Stomach (tissue), 9 donors: ENCODE measurements around the gene KCNK5. TPM values are rescaled to one million over a fixed set of nuclear protein-coding genes. Genes with fewer than 3 reads are reported as not detected.

Experiments
- DNase-seq, 2 donors: peaks; one replicate each; pipeline versions ENCODE4 v3.0.0 to v3.0.0-alpha.2; 2013 to 2019
- H3K27ac ChIP-seq, 5 donors: fragments of 200-600 bp in 4 of 5; sonication (generic) in 4 of 5; one replicate each; pipeline ENCODE4 v1.5.1; 2013 to 2019; ENCODE audit warnings: mild to moderate bottlenecking in 1 of 5, moderate library complexity in 1 of 5
- H3K27me3 ChIP-seq, 3 donors: fragments of 200-600 bp; sonication (generic); one replicate each; pipeline ENCODE4 v1.5.1; 2017 to 2019; ENCODE audit warnings: mixed run types in 1 of 3
- H3K36me3 ChIP-seq, 4 donors: fragments of 200-600 bp; sonication (generic); 1 replicate in 3 of 4; 2 replicates in 1 of 4; pipeline ENCODE4 v1.5.1; 2016 to 2019
- H3K4me1 ChIP-seq, 4 donors: fragments of 200-600 bp; sonication (generic); one replicate each; pipeline ENCODE4 v1.5.1; 2016 to 2019
- H3K4me3 ChIP-seq, 4 donors: fragments of 200-600 bp; sonication (generic) in 3 of 4; one replicate each; pipeline ENCODE4 v1.5.1; 2016 to 2019; ENCODE audit warnings: mild to moderate bottlenecking in 1 of 4
- H3K9me3 ChIP-seq, 4 donors: fragments of 200-600 bp; sonication (generic); one replicate each; pipeline ENCODE4 v1.5.1; 2016 to 2019
- CTCF ChIP-seq, 7 experiments: fragments of 450-650 bp in 4 of 7; fragments of 200-600 bp in 3 of 7; sonication (generic) in 3 of 7; IDR thresholded peaks; one replicate each; pipeline ENCODE4 v1.5.1; 2016 to 2019; ENCODE audit warnings: antibody characterized with exemption in 7 of 7, control low read depth in 2 of 7, mild to moderate bottlenecking in 1 of 7
- EP300 ChIP-seq: sonication (generic); formaldehyde crosslinking; IDR thresholded peaks from one replicate; pipeline ENCODE4 v1.6.1; 2017; ENCODE audit warnings: antibody characterized with exemption
- POLR2A ChIP-seq, 4 donors: fragments of 450-650 bp; IDR thresholded peaks; one replicate each; pipeline ENCODE4 v1.6.1; 2016; ENCODE audit warnings: antibody characterized with exemption in 4 of 4, control low read depth in 2 of 4, mild to moderate bottlenecking in 1 of 4, moderate library complexity in 1 of 4
- POLR2AphosphoS5 ChIP-seq, 3 donors: sonication (generic); formaldehyde crosslinking; IDR thresholded peaks; one replicate each; pipeline ENCODE4 v1.6.1; 2016; ENCODE audit warnings: antibody characterized with exemption in 3 of 3
- WGBS, 5 donors: extraction: QIAGEN DNeasy Blood & Tissue Kit in 3 of 5; methylation state at CpG; one replicate each; pipeline versions ENCODE4 v1.1.5 to v1.1.7; 2013 to 2018; 5-methylcytosine and 5-hydroxymethylcytosine counted together
- intact Hi-C: fragments of 100-400 bp; cut with DNase I; formaldehyde crosslinking; loops from one replicate; pipeline ENCODE4 v1.15.1; 2023; ENCODE audit warnings: low total_unique reads
- polyA plus RNA-seq, 3 donors: library from polyadenylated mRNA; stranded (reverse); fragments of 200-250 nt; gene quantifications; one replicate each; pipeline ENCODE4 v1.2.3, GENCODE V29; 2013
- total RNA-seq, 5 donors: library from RNA; depleted of rRNA; stranded (reverse); fragments of >200 nt; gene quantifications; one replicate each; pipeline versions ENCODE4 v1.1.0 to v1.2.3, GENCODE V29; 2014 to 2016
- donor health status: healthy with polysubstance abuse.
- donor health status: Bipolar disorder and iron deficiency.
- donor health status: healthy.

The KCNK5 gene
- total and polyA plus RNA-seq, 8 donors = 4.9 to 30.7 (median 10.3) TPM

DNA sequence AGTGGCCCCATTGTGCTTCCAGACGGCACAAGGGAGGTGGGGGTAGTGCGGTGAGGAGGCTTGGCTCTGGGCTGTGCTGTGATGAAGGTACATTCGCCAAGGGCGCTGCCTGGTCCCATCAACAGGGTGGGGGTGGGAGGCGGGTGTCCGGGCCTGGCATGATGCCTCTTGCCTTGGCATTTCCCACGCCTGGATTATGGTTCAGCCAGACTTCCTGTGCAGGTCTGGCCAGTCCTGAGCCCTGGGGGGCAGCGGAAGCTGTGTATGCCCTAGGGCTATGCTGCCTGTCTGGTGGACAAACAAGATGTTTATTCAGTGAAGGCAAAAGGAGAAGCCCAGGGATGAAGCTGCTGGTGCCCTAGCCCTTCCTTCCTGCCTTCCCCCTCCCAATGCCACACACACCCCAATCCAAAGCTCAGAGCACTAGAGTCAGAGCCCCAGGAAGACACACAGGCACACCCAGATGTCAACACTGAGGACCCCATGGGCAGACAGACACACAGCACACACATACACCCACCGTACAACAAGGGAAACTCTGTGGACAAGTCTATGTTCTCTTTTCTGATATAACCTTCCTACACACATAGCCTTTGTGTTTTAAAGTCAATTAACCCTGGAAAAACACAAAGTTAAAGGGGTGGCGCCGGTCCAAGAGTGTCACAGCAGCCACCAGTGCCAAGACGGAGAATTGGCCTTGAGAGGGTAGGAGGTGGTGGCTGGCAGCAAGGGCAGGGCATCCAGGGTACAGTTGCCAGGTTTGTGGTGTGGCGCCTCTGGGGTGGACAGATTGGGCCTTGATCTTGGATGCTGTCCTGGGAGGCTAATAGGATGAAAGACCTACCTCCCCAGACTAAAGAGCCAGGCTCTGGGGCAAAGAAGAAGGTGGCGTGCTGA lies 59.6 kb downstream of the KCNK5 start:
- TF ChIP-seq POLR2A (IDR thresholded peaks at IDR 0.05) = no peak
- no peak for TF ChIP-seq CTCF (IDR thresholded peaks at IDR 0.05)
- no peak for TF ChIP-seq EP300
- TF ChIP-seq POLR2AphosphoS5 (IDR thresholded peaks at IDR 0.05) = no peak
- H3K4me1 ChIP-seq = peaks cover 6 to 22% (median 11%) of the 10 kb centered on the region in 4 donors
- H3K36me3 ChIP-seq = peaks cover 0 to 6% (median 0%) of the 10 kb centered on the region in 4 donors
- DNase-seq = peak; percentile 49 to 73
- H3K4me3 ChIP-seq = no peak overlapping the region
- intact Hi-C loops = loop anchor here (5.0 kb wide), 1 partner anchor 133 kb away; no protein-coding TSS in a partner anchor
- H3K27ac ChIP-seq = peak overlapping the region; percentile 1 to 53 (median 36)
- peaks cover 5 to 10% (median 9%) of the 10 kb centered on the region in 4 donors for H3K9me3 ChIP-seq
- 29 to 61% (median 41%) methylated on average over 11 to 14 of the region's 14 CpGs for WGBS, 5 donors
- H3K27me3 ChIP-seq = peaks cover 0 to 25% (median 0%) of the 10 kb centered on the region in 3 donors

- peaks cover 6 to 22% (median 11%) of the 10 kb centered on the region in 4 donors for H3K4me1 ChIP-seq
- peaks cover 0 to 6% (median 0%) of the 10 kb centered on the region in 4 donors for H3K36me3 ChIP-seq
- H3K9me3 ChIP-seq = peaks cover 5 to 10% (median 9%) of the 10 kb centered on the region in 4 donors
- DNase-seq = no peak
- intact Hi-C loops = loop anchor here (5.0 kb wide), 1 partner anchor 134 kb away; no protein-coding TSS in a partner anchor
- H3K27me3 ChIP-seq = peaks cover 0 to 25% (median 0%) of the 10 kb centered on the region in 3 donors
- no peak overlapping the region for H3K27ac ChIP-seq
- 84 to 91% (median 90%) methylated on average over 9 to 10 of the region's 10 CpGs for WGBS, 5 donors
- TF ChIP-seq POLR2A (IDR thresholded peaks at IDR 0.05) (no peak), EP300 (no peak), CTCF (IDR thresholded peaks at IDR 0.05) (no peak), POLR2AphosphoS5 (IDR thresholded peaks at IDR 0.05) (no peak)
- H3K4me3 ChIP-seq = no peak overlapping the region
These were observed 61.2 kb downstream of the KCNK5 start for GRCh38 chr6:39167866-39168625.

- H3K36me3 ChIP-seq = peaks cover 0 to 6% (median 0%) of the 10 kb centered on the region in 4 donors
- no peak overlapping the region for H3K4me3 ChIP-seq
- DNase-seq = no peak
- H3K9me3 ChIP-seq = peaks cover 5 to 10% (median 9%) of the 10 kb centered on the region in 4 donors
- TF ChIP-seq POLR2AphosphoS5 (IDR thresholded peaks at IDR 0.05) (no peak), EP300 (no peak), CTCF (IDR thresholded peaks at IDR 0.05) (no peak), POLR2A (IDR thresholded peaks at IDR 0.05) (no peak)
- H3K4me1 ChIP-seq = peaks cover 6 to 22% (median 11%) of the 10 kb centered on the region in 4 donors
- H3K27me3 ChIP-seq = peaks cover 0 to 25% (median 0%) of the 10 kb centered on the region in 3 donors
- WGBS, 5 donors = 80 to 94% (median 89%) methylated on average over 1 to 5 of the region's 5 CpGs
- intact Hi-C loops = loop anchor here (5.0 kb wide), 1 partner anchor 135 kb away; no protein-coding TSS in a partner anchor
- H3K27ac ChIP-seq = no peak overlapping the region
These were observed 62.0 kb downstream of the KCNK5 start for GRCh38 chr6:39167321-39167720.

- intact Hi-C loops = loop anchor here (5.0 kb wide), 1 partner anchor 135 kb away; no protein-coding TSS in a partner anchor
- 66 to 72% (median 68%) methylated on average over 5 of the region's 5 CpGs for WGBS, 5 donors
- peaks cover 6 to 22% (median 11%) of the 10 kb centered on the region in 4 donors for H3K4me1 ChIP-seq
- peaks cover 5 to 7% (median 6%) of the 10 kb centered on the region in 4 donors for H3K9me3 ChIP-seq
- H3K4me3 ChIP-seq = no peak overlapping the region
- no peak overlapping the region for H3K27ac ChIP-seq
- no peak for DNase-seq
- H3K27me3 ChIP-seq = peaks cover 0 to 21% (median 0%) of the 10 kb centered on the region in 3 donors
- TF ChIP-seq EP300 (no peak), POLR2AphosphoS5 (IDR thresholded peaks at IDR 0.05) (no peak), CTCF (IDR thresholded peaks at IDR 0.05) (no peak), POLR2A (IDR thresholded peaks at IDR 0.05) (no peak)
- H3K36me3 ChIP-seq = peaks cover 0 to 2% (median 0%) of the 10 kb centered on the region in 4 donors
These were observed 62.4 kb downstream of the KCNK5 start for GRCh38 chr6:39166912-39167290.
